Gastrocnemius medialis (tissue), 4 donors: ENCODE results near the gene CDKAL1.

Experiments
- CTCF ChIP-seq, 5 experiments: fragments of 450-650 bp in 3 of 5; fragments of 200-600 bp in 2 of 5; sonication (generic) in 2 of 5; IDR thresholded peaks in 4 of 5; conservative IDR thresholded peaks in 1 of 5; 1 replicate in 4 of 5; 2 replicates in 1 of 5; pipeline ENCODE4 v1.5.1; 2016 to 2019; ENCODE audit warnings: antibody characterized with exemption in 5 of 5, mild to moderate bottlenecking in 3 of 5, moderate library complexity in 3 of 5
- POLR2A ChIP-seq, 2 donors: fragments of 450-650 bp; IDR thresholded peaks; one replicate each; pipeline ENCODE4 v1.6.1; 2017; ENCODE audit warnings: antibody characterized with exemption in 2 of 2, mild to moderate bottlenecking in 2 of 2, moderate library complexity in 2 of 2

- no peak for TF ChIP-seq POLR2A (IDR thresholded peaks at IDR 0.05)
- TF ChIP-seq CTCF (IDR thresholded peaks at IDR 0.05 in 4 of 5, conservative IDR thresholded peaks at IDR 0.05 in 1 of 5): no peak
Measured at GRCh38 chr6:21161707-21162106, 627.5 kb downstream of the CDKAL1 start.
